CD4-positive, alpha-beta T cell treated with Interleukin-15 for 4 hours (primary cell): Measurements from ENCODE around the gene CHST14.

Experiments used
- DNase-seq: peaks from one replicate; pipeline ENCODE4 v3.0.0-alpha.2; 2020; ENCODE audit warnings: low spot score

CHST14 gene

DNA sequence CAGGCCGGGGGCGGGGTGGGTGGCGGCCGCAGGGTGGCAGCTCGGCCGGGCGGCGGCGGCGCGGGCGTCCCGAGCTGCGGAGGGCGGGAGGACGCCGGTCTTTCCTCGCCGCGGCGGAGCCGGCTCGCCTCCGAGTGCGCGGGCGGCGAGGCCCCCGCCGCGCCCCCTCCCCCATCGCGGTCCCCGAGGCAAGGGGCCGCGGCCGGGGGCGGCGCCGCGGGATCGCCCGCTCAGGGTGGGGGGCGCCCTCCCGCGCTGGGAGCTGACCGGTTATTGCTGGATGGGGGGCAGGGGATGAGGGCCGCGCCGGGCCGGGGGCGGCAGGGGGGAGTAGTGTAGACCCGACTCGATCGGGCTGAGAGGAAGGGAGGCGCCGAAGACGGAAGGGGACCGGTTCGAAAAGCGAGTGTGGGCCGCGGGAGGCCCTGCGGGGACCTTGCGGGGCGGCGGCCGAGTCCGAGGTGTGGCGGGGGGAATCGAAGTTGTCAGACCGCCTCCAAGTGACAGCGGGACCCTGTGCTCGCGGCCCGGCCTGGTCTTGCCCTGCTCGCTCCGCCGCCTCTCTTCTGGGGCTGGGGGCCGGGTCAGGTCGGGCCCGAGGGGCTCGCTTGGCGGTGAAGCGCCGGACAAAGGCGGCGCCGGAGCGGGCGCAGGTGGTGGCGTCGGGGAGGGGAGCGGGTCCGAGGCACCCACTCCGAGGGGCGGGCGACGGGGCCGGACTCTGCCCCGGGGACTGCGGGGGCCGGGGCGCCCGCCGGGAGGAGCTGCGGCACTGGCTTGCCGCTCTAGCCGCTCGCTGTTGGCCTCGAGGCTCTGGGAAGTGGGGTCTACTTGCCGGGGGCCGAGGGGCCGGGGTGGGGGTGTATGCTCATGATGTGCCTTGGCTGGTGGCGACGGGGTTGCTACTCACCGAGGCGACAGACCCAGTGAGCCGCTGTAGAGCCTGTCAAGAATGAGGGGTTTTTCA is 28.9 kb upstream of the CHST14 start:
- DNase-seq, result no peak

DNA sequence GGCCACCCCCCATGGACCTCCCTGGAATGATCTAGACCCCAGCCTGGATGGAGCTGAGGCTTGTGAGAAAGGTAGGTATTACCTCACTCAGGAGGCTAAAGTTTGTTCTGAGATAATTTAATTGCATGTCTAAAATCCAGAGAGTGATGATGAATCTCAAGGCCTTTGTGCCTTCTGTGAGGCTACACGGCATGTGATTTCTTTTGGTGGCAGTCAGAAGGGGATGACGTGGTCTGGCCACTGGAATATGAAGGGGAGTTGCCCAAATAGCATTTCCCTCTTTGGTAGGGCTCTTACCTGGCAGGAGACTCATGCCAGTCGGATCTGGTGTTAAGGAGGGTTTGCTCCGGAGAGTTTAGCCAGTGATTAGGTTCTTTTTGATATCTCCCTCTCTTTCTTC is 27.5 kb upstream of the CHST14 start:
- DNase-seq, result no peak

DNA sequence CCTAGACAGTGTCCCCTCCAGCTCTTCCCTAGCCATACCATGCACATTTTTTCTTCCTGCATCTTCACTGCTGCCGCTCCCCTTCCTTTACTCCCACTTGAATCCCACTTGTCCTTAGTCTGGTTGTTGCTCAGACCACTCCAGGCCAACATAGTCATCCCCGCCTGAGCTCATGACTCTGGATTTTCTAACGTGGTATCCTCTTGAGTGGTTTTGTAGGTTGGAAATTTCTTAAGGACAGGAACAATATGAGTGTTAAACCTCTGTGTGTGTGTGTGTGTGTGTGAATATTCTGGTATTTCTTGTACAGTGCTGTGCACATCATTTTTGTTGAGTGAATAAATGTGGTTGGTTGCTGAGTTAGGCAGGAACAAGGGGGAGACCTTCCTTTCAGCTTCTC is 26.9 kb upstream of the CHST14 start:
- DNase-seq, result no peak

DNA sequence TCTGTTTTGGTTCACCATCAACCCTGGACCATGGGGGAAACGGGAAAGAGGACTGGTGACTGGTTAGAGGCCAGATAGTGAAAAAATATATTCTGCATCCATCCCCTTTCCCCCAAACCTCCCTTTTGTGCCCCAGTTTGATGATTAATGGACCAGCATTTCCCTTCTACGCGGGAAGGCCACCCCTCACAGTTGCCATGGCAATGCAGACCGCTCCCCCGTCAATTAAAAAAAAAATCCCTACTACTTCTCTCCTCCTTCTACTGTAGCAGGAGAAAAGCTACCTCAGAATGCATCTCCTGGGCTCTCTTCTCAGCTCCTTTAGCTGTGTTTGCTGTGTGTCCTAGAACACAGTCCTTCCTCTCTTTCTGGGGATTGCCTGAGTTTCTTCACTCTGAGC is 26.0 kb upstream of the CHST14 start:
- no peak for DNase-seq

DNA sequence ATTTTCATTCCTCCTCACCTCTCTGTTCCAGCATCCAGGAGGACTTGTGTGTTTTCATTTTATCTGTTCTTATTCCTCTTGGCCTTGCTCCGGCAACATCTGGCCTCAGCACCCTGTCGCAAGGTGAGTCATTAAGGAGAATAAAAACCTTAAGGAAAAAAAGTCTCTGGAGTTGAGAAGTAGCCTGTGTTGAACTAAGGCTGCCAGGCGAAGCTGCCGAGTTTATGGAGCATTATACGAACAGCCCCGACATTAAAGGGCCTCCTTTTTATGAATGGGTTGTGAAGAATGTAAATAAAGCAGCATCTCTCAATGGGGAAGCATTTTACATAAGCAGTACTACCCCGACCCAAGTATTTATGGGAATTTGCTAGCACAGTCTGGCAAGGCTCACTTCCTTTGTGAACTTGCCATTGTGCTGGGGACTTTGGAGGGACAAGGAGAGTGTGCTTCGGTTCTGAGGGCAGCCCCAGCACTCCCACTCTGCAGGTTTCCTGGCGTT is 25.3 kb upstream of the CHST14 start:
- DNase-seq, result no peak

DNA sequence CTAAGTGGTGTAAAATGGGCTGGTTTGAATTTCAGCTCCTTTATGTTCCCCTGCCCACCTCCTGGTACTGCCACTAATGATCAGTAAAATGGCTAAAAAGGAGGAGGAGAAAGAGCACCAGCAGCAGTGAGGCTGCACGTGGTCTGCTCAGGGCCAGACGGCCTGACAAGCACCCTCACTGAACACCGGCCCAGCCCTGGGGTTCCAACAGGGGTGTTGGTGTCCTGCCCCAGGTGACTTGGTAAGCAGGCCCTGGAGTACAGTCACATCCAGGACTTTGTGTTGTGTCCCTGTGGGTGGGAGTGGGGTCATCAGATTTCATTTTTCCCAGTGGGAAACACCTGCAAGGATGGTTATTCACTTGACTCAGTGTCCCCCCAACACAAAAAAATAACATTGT is 24.6 kb upstream of the CHST14 start:
- no peak for DNase-seq

DNA sequence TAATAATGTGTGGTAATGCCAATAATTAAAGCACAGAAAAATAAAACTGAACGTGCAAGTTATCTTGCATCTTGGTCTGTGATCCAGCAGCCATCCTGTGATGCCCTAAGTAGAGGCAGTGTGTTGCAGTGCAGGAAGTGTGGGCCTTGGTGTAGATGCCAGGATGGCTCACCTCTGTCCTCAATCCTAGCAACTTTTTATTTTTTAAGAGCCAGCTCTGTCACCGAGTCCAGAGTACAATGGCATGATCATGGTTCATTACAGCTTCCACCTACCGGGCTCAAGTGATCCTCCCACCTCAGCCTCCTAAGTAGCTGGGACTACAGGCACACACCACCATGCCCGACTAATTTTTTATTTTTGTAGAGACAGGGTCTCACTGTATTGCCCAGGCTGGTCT is 22.4 kb upstream of the CHST14 start:
- no peak for DNase-seq

DNA sequence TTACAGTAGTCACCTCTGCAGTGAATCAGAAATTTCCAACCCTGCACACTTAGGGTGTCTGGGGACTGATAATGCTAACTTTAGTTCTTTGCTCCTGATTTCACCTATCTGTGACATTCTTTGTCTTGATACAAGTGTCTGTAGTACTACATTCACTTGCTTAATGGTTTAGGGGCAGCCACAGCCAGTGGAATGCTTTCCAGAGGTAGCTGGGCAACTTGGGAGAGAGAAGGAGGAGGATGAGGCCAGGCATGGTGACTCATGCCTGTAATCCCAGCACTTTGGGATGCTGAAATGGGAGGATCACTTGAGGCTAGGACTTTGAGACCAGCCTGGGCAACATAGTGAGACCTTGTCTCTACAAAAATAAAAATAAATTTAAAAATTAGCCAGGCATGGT is 21.5 kb upstream of the CHST14 start:
- DNase-seq, result no peak

DNA sequence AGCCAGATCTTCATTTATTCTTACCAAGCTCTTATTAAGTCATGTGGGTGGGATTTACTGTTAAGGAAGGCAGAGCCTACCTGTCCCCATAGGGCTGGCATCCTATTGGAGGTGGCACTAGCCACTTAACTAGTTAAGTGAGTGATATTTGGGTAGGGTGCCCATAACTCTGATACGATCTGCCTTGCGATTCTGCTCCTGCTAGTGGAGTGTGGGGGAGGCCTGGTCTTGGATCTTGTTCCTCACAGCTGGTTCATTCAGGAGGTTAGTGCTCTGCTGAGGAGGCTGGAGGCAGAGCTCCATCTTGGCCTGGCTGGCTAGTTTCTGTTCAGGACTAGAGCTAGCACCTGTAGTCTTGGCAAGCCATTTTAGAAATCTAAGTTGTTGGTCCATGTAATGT is 20.7 kb upstream of the CHST14 start:
- DNase-seq, result no peak

DNA sequence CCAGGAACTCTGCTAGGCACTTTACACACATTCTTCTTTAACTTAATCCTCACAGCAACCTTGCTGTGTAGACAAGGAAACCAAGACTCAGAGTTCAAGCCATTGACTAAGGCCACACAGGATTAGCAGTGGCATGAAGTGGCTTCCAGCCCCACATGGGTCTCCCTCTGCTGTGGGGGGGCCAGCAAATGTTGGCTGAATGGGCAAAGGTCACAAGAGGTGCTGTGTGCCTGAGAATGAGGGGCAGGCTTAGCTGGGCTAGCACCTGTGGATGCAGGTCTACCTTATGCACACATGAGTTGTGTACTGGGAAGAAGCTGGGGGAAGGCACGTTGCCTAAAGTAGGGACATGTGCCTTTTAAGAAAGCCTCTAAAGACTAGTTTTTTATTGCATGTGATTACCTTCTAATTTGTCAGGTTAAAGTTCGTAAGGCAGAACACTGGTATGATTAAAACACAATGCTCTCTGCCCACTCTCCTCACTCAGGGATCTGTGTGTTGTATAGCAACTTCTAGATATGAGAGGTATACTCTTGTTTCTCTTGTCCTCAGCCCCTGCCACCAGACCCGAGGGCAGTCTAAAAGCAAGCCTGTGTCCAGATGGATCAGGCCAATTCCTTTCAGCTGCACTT is 19.1 kb upstream of the CHST14 start:
- DNase-seq, result no peak

DNA sequence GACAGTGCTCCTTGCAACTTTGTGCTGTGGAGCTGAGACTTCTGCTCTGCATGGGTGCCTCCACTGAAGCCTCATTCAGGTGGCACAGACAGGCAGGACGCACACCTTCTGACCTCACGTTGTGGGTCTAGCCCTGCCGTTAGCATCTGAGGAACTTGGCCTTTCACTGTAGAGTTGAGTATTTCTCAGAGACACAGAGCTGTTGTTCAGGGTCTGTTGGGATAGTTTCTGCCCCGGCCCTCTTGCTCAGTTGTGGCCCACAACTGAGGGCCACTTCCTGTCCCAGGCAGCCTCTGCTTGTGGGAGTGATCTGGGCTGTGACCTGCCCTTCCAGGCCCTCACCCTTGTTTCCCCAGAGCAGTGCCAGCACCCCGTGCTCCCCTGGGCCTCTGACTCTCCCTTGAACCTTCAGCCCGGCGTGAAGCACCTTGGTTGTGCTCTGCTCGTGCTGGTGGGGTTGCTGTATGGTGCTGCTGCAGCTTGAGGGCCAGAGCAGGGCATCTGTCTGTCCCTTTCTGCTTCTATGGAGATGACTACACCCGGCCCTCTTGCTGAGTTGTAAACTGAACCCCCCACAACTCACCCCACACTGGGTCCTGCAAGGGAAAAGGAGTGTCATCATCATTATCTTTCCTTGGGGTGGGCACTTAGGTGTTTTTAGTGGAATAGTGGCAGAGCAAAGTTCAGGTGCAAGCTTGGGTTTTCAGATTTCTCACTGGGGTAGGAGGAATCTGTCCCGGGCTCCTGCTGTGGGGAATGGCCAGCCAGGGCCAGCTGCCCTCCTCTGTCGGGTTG is 18.3 kb upstream of the CHST14 start:
- no peak for DNase-seq

DNA sequence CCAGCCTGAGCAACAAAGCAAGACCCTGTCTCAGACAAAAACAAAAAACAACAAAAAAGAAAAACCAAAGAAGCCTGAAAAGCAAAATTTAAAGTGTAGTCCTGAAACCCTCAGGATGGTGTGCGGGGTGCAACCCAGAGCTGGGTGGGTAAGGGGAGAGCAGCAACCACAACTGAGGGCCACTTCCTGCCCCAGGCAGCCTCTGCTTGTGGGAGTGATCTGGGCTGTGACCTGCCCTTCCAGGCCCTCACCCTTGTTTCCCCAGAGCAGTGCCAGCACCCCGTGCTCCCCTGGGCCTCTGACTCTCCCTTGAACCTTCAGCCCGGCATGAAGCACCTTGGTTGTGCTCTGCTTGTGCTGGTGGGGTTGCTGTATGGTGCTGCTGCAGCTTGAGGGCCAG is 16.8 kb upstream of the CHST14 start:
- DNase-seq, result peak; percentile 27

DNA sequence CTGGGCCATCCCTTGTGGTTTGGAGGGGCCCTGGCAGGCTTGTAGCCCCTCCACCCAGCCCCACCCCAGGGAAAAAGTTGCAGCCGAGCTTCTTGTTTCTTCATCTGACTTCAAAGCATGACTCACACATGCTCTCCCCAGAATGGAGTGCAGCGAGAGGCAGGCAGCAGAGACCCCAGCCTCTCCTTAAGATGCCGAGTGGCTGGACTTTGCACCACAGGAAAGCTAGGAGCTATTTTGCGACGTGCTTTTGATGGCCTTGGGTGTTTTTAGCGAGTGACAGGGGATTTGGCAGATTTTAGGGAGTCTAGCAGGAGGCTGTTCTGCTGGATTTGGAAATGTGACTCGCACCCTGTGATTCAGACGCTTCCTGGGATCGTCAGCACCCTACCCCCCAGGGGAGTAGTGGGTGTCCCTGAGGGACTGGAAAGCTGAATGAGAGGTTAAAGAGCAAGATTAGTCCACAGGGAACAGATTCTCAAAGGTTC is 15.8 kb upstream of the CHST14 start:
- DNase-seq, result no peak

DNA sequence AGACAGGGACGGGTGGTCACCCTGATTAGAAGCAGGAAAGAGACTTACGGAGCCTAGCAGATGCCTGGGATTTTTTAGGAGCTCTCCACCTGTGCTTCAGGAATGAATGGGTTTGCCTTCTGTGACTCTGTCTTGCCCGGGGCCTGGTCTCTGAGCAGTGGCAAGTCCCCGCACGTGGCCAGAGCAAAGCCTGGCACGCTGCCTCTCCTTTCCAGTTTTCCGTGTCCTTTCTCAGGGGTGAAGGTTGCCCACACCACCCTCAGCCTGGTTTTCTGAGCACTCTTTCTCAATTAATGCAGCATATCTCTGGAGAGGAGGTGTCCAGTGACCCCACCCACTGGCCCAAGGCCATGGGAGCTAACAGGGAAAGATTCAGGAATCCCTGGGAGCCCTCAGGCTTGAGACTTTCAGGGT is 14.5 kb upstream of the CHST14 start:
- DNase-seq, result no peak

DNA sequence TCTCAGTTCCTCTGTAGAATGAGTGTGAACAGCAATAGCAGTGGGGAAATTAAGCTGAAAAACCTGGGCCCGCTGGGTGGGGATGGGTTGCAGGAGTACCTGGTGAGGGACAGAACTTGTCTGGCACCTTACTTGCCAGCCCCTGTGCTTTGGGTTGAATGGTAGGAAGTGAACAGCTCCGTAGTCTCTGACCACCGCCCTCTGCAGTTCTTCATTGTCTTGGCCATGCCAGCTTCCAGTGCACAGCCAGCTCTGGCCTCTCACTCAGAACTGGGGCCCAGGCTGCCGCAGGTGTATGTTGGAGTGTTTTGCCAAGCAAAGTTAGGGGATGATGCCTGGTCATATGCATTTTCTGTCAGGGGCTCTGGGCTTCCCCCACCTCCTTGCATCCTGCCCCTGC is 14.0 kb upstream of the CHST14 start:
- DNase-seq, result no peak

DNA sequence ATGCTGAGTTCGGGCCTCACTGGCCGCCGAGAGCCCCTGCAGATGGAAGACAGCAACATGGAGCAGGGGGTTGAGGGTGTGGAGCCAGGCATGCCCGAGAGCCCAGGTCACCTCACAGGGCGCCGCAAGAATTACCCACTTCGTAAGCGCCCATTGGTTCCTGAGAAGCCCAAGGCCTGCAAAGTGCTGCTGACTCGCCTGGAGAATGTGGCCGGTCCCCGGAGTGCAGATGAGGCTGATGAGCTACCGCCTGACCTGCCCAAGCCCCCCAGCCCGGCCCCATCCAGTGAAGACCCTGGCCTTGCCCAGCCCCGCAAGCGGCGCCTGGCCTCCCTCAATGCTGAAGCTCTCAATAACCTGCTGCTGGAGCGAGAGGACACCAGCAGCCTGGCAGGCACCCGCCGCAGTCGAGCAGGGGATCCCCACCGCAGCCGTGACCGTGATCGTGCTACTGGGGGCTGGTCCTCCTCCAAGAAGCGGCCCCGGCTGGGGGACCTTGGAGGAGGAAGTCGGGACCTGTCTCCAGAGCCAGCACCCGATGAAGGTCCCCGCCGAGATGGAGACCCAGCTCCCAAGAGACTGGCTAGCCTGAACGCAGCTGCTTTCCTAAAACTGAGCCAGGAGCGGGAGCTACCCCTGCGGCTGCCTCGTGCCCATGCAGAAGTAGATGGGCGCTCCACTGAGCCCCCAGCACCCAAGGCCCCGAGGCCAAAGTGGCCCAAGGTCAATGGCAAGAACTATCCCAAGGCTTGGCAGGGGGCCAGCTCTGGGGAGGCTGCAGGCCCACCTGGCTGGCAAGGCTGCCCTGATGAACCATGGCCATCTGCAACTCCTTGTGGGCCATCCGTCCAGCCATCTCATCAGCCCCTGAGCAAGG is 12.1 kb upstream of the CHST14 start:
- DNase-seq, result no peak

DNA sequence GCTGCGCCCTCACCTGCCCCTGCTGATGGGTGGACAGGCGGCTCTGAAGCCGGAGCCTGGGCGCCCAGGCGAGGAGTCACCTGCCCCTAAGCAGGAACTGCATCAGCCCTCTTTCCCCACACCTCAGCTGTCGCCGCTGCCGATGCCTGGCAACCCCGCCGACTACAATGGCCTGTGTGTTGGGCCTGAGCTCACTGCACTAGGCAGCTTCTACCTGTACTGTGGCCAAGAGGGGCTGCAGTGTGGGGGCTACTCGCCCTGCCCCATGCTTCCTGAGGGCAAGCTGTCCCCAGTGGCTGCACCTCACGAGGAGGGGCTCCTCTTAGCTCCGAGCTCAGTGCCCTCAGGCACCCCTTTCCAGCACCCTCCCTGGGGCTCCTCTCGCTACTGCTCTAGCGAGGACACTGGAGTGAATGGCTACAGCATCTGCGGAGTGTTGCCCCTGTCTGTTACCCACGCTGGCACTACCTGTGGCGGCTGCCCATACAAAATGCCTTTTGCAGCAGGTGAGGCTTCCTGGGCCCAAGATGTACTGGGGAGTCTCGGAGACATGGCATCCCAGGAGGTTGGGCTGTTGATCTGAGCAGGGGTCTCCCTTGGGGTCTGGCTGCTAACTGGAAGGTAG is 11.3 kb upstream of the CHST14 start:
- DNase-seq, result no peak

DNA sequence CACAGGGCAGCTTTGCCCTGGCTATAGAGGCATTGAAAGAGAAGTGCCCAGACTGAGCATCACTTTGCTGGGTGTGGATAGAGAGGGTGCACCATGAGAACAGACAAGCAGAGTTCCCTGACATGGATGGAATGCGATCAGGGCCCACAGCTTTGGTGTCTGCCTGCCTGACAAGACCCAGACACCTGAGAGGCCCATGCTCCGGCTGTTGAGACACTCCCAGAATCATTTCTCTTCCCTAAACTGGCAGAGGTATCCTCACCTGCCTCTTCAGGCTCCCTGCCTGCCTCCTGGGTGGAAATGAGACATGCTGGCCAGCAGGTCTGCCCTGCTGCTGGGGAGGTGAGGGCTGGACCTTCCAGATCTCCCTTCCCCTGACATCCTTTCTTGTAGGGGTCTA is 10.4 kb upstream of the CHST14 start:
- DNase-seq, result no peak

DNA sequence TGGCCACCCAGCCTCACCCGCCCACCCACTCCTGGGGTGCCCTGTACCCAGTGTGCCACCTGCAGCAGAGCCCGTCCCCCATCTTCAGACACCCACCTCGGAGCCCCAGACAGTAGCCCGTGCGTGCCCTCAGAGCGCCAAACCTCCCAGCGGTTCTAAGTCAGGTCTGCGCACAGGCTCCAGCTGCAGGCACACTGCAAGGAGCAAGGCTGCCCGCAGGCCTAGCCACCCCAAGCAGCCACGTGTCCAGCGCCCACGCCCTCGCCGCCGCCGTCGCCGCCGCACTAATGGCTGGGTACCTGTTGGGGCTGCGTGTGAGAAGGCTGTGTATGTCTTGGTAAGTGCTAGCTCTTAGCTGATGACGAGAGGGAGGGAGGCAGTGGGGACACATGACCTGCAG is 8.8 kb upstream of the CHST14 start:
- no peak for DNase-seq

DNA sequence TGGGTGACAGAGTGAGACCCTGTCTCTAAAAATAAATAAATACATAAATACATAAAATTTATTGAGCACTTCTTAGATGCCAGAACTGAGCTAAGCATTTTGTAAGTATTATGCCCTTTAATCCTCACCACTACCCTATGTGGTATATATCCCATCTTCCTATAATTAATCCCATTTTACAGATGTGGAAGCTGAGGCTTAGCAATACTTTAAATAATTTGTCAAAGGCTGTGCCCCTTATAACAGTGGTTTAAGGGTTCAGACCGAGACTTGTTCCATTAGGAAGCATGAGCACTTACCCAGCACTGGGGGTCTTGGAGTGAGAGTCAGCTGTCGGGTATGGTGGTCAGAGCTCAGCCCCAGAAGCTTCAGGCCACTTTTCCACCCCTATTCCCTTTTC is 7.5 kb upstream of the CHST14 start:
- no peak for DNase-seq
